HG03469 (cell line): ENCODE data around the gene SLC25A3.
"Not testable (repeated sequence)": the region's sequence is repeated elsewhere in the genome, so short reads cannot be mapped to it uniquely, and the experiment has no call there.

ENCODE experiments used
- ATAC-seq: cut with Tn5 transposase; IDR thresholded peaks from one replicate; pipeline ENCODE4 v1.9.1; 2021; ENCODE audit warnings: mild to moderate bottlenecking, moderate library complexity, moderate number of reproducible peaks; ENCODE audit not compliant: unreplicated experiment

SLC25A3 gene

GRCh38 chr12:98593351-98594049 lies at the start of gene SLC25A3:
Gene SLC25A3, plus strand, starts transcription at chr12:98593686. Its CDS starts 293 bp downstream, at chr12:98593979.
- peak; percentile 99 for ATAC-seq

- no peak for ATAC-seq
Measured at GRCh38 chr12:98543701-98544100, 49.8 kb upstream of the SLC25A3 start.

GRCh38 chr12:98544751-98545150 lies 48.7 kb upstream of the SLC25A3 start:
- no peak for ATAC-seq

- ATAC-seq: no peak
Measured at GRCh38 chr12:98549371-98550110, 43.9 kb upstream of the SLC25A3 start.

GRCh38 chr12:98551787-98552186 lies 41.7 kb upstream of the SLC25A3 start:
- no peak for ATAC-seq

- not testable (repeated sequence) for ATAC-seq
Measured at GRCh38 chr12:98558097-98558496, 35.4 kb upstream of the SLC25A3 start.

- no peak for ATAC-seq
Measured at GRCh38 chr12:98559666-98560065, 33.8 kb upstream of the SLC25A3 start.

GRCh38 chr12:98561846-98562245 lies 31.6 kb upstream of the SLC25A3 start:
- no peak for ATAC-seq

GRCh38 chr12:98572010-98572409 lies 21.5 kb upstream of the SLC25A3 start:
- ATAC-seq: no peak

GRCh38 chr12:98574110-98574509 lies 19.4 kb upstream of the SLC25A3 start:
- no peak for ATAC-seq

GRCh38 chr12:98575013-98575412 lies 18.5 kb upstream of the SLC25A3 start:
- ATAC-seq: no peak

GRCh38 chr12:98576795-98577194 lies 16.7 kb upstream of the SLC25A3 start:
- not testable (repeated sequence) for ATAC-seq

- no peak for ATAC-seq
Measured at GRCh38 chr12:98578392-98578791, 15.1 kb upstream of the SLC25A3 start.

- ATAC-seq: no peak
Measured at GRCh38 chr12:98578821-98579220, 14.7 kb upstream of the SLC25A3 start.

GRCh38 chr12:98579347-98579746 lies 14.1 kb upstream of the SLC25A3 start:
- ATAC-seq: no peak

GRCh38 chr12:98579835-98580234 lies 13.7 kb upstream of the SLC25A3 start:
- ATAC-seq: no peak

- no peak for ATAC-seq
Measured at GRCh38 chr12:98580695-98581094, 12.8 kb upstream of the SLC25A3 start.

- no peak for ATAC-seq
Measured at GRCh38 chr12:98581101-98581500, 12.4 kb upstream of the SLC25A3 start.

GRCh38 chr12:98582093-98582492 lies 11.4 kb upstream of the SLC25A3 start:
- ATAC-seq: no peak

- ATAC-seq: no peak
Measured at GRCh38 chr12:98587084-98587483, 6.4 kb upstream of the SLC25A3 start.

GRCh38 chr12:98591209-98591608 lies 2.3 kb upstream of the SLC25A3 start:
- no peak for ATAC-seq

GRCh38 chr12:98592825-98593322 lies 612 bp upstream of the SLC25A3 start:
- no peak for ATAC-seq
